GM21825 (cell line): ENCODE results near the gene GPR152.
"Not testable (repeated sequence)": the region's sequence is repeated elsewhere in the genome, so short reads cannot be mapped to it uniquely, and the experiment has no call there.

Source experiments
- ATAC-seq: cut with Tn5 transposase; IDR thresholded peaks from one replicate; pipeline ENCODE4 v1.9.1; 2021; ENCODE audit warnings: mild to moderate bottlenecking, moderate library complexity; ENCODE audit not compliant: unreplicated experiment

GPR152 gene

DNA sequence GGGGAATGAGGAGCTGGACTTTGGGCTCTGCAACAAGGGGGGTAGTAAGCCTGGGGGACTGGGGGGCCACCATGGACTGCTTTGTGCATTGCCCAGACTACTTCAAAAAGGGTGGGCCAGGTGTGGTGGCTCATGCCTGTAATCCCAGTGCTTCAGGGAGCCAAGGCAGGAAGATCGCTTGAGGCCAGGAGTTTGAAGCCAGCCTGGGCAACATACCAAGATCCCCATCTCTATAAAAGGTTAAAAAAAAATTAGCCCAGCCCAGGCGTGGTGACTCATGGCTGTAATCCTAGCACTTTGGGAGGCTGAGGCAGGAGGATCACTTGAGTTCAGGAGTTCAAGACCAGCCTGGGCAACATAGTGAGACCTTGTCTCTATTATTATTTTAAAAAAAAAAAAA lies 13.0 kb upstream of the GPR152 start:
- ATAC-seq = not testable (repeated sequence)

- ATAC-seq = no peak
Measured at GRCh38 chr11:67465189-67465510, 12.6 kb upstream of the GPR152 start.

DNA sequence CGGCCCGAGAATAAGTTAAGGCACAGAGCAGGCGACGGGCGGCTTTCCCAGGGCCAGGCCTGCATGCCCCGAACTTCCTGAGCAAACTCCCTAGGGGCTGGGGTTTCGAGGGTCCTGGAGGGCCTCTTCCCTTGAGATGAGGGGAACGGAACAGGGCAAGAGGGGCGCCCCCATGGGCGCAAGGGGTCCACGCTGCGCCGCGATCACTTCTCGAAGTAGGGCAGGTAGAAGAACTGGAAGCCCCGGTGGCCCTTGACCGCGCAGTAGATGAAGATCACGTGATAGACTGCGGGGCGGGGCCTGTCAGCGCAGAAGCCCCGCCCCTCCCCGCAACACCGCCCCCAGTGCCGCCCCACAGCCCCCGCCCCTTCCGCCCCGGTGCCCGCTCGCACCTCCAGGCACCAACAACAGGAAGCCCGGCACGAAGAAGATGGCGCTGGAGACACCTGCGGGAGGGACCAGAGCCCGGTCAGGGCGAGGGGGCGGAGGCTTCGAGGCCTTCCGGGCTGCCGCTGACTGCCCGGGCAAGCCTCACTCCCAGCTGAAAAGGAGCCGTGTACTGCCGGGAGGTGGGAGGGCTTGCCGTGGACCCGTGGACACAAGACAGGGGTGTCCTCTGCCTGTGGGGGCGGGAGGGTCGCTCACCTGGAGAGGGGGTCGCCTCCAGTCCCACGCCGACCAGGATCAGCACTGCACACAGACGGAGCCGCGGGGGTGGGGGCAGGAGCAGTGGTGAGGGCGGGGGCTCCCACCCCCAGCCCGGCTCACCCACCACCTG lies 12.1 kb upstream of the GPR152 start:
- ATAC-seq = peak; percentile 51

- ATAC-seq = no peak
Measured at GRCh38 chr11:67463680-67464410, 11.3 kb upstream of the GPR152 start.

- no peak for ATAC-seq
Measured at GRCh38 chr11:67463186-67463585, 10.7 kb upstream of the GPR152 start.

GRCh38 chr11:67458266-67458665 lies 5.7 kb upstream of the GPR152 start:
- no peak for ATAC-seq

DNA sequence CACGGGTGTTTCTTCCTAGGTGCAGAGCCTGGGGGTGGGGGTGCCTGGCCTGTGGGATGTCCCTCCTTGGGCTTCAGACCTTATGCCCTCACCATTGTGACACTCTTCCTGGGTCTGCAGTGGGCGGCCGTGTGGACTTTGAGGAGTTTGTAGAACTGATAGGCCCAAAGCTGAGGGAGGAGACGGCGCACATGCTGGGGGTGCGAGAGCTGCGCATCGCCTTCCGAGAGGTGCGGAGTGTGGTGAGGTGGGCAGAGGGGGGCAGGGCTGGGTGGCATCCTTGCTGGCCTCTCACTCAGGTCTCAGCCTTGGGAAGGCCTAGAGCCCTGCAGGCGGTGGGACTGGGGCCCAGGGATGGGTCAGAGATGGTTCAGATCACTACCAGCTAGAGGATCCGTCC lies 4.9 kb upstream of the GPR152 start:
- no peak for ATAC-seq

GRCh38 chr11:67456068-67456705 lies 3.7 kb upstream of the GPR152 start:
- no peak for ATAC-seq

DNA sequence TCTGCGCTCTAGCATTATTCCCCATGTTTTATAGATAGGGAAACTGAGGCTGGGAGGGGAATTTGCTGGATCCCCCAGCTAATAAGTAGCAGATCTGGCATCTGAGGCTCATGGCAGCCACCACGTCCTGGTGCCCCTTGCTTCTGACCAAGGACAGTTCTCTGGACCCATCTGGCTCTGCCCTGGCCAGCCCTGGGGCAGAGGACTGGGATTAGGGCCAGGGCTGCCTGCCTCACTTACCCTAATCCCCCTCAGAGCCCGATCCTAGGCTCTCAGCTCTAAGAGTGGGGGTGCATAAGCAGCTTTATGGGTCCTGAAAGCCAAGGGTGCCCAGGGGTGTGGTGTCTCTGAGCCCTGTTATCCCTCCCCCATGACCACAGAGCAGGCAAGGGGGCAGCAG lies 2.5 kb upstream of the GPR152 start, which contains the start of gene CABP4:
Gene CABP4 (plus strand): TSS at position 301 of the 400 bp plus-strand sequence. CDS start 70 bp downstream, at position 371.
- no peak for ATAC-seq

- ATAC-seq = no peak
Measured at GRCh38 chr11:67453816-67454732, 1.5 kb upstream of the GPR152 start.

DNA sequence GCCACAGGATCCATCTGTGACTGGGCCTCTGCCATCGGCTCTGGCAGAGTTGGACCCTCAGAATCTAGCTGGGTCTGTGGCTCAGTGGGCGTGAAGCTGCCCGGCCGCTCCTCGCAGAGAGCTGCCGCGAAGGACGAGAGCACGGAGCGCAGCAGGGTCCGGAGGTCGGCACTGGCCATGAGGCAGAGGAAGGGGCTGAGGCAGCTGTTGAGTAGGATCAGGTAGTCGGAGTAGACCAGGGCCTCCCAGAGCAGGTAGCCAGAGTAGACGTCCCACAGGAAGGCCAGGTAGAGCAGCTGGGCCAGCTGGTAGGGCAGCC lies 912 bp downstream of the GPR152 start:
- no peak for ATAC-seq

GRCh38 chr11:67450796-67451657 lies 1.5 kb downstream of the GPR152 start:
- no peak for ATAC-seq

DNA sequence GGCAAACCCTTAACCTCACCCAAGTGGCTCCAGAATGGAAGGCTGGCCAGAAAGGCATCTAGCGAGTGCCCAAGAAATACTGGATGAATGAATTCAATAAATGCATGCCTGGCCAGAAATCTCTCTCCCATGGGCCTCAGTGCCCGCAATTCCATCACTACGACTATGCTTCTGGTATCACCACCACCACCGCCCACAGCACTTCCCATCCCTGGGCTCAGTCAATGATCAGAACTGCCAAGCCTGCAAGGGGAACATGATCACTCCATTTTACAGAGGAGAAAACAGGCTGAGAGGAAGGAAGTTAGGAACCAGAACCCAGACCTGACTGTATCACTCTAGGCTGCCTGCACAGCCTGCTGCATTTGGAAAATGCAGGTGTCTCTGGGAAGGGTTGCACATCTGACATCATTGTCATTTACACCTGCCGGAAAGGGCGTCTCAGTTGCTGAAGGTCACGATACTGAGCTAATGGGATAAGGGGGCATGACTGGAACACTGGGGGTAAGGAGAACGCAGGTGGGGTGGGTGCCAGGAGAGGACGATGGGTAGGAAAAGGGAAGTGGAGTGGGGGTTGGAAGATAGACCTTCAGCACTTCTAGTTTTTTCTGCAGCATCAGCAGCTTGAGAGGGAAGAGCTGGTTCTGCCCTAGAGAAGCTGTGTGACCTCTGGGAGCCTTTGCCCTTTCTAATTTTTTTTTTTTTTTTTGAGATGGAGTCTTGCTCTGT lies 3.2 kb downstream of the GPR152 start:
- ATAC-seq = no peak

DNA sequence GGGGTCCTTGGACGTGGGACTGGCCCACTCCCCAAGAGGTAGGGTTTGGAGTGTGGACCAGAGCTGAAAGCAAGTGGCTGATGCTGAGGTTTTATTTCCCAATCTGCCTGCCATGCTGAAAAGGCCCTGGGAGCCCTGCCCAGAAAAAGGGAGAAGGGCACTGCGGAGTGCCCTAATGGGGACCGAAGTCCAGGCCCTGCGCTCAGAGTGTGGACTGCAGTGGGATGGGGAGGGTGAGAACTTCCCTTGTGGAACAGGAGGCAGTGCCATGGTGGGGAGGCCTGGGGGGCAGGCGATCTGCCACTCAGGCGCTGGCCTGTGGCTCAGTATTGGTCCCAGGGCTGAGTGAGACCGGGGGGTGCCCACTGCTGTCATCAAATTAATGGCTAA lies 4.3 kb downstream of the GPR152 start:
- ATAC-seq = no peak

DNA sequence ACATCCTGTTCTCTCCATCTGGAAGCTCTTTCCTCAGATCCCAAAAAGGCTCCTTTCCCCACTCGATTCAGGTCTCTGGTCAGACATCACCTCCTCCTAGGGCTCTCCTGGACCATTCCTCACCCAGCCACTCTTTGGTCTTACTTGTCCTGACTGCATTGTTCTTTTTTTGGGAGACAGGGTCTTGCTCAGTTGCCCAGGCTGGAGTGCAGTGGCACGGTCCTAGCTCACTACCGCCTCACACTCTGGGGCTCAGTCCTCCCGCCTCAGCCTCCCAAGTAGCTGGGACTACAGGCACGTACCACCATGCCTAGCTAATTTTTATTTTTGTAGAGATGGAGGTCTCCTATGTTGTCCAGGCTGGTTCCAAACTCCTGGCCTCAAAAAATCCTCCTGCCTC lies 7.0 kb downstream of the GPR152 start:
- ATAC-seq = no peak

GRCh38 chr11:67442504-67443404 lies 9.8 kb downstream of the GPR152 start:
- ATAC-seq = no peak

DNA sequence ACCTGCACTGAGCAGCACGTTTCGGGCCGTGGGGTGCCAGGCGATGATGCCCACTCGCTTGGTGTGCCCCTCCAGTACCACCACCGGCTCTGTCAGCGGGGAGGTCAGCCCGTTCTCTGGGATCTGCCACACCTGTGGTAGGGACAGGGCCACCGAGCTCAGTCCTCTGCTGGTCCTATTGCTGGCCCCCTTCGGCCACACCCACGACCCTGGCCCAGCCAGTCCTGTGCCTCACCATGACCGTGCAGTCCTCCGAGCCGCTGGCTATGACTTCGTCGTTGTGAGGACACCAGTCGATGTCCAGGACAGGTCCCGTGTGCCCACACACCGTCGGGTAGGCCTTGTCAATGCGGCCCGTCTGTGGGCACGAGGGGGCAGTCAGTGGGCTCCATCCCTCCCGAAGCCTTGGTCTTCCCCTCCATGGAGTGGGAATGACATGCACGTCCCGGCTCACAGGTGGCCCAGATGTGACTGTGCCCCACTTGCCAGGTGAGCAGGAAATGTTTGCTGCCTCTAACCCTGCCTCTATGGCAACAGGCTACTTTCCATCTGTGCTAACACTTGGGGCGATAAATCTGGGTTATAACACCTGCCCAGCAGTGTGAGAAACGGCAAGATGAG lies 10.7 kb downstream of the GPR152 start:
- ATAC-seq = no peak

DNA sequence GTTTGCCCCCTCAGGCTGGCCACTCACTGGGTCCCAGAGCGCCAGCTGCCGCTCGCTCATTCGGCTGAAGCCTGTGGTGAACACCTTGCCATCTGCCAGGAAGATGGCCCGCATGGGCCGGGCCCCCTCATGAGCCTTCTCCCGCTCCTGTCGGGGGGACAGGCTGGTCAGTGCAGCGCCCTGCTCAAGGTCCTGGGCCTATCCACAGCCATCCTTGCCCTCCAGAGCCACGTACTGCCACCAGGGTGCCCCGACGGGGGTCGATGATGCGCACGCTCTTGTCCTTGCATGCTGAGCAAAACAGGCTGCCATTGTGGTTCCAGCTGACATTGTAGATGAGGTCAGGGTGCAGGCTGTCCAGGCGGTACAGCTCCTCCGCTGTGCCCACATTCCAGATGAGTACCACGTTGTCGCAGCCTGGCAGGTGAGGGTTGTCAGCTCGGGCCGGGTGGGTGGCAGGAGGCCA lies 11.4 kb downstream of the GPR152 start:
- ATAC-seq = no peak
